Thymus (tissue), 11 donors: Measurements from ENCODE around the gene YPEL5. TPM values are rescaled to one million over a fixed set of nuclear protein-coding genes. Genes with fewer than 3 reads are reported as not detected.
A peak's percentile ranks its signal among the peaks of the same experiment; 100 is the strongest.
"Not testable (repeated sequence)": the region's sequence is repeated elsewhere in the genome, so short reads cannot be mapped to it uniquely, and the experiment has no call there.

ENCODE experiments used
- DNase-seq, 9 donors: peaks; one replicate each; pipeline ENCODE4 v3.0.0-alpha.2; 2013; ENCODE audit warnings: low spot score in 9 of 9, low read depth in 6 of 9, missing footprints in 1 of 9
- H3K27ac ChIP-seq, 2 donors: one replicate each; pipeline ENCODE4 v1.5.1; 2013; ENCODE audit warnings: control low read depth in 1 of 2, low read depth in 1 of 2, low read length in 1 of 2, mild to moderate bottlenecking in 1 of 2, moderate library complexity in 1 of 2
- H3K27me3 ChIP-seq, 2 donors: one replicate each; pipeline ENCODE4 v1.5.1; 2013; ENCODE audit warnings: low read length in 1 of 2; ENCODE audit not compliant: control insufficient read depth in 2 of 2, insufficient read depth in 1 of 2
- H3K36me3 ChIP-seq, 2 donors: one replicate each; pipeline ENCODE4 v1.5.1; 2013; ENCODE audit warnings: low read length in 1 of 2, mild to moderate bottlenecking in 1 of 2, moderate library complexity in 1 of 2; ENCODE audit not compliant: control insufficient read depth in 2 of 2, insufficient read depth in 2 of 2
- H3K4me1 ChIP-seq, 2 donors: one replicate each; pipeline ENCODE4 v1.5.1; 2013; ENCODE audit warnings: low read length in 2 of 2; ENCODE audit not compliant: control insufficient read depth in 2 of 2, insufficient read depth in 2 of 2
- H3K4me3 ChIP-seq, 2 donors: one replicate each; pipeline ENCODE4 v1.5.1; 2013; ENCODE audit warnings: low read length in 2 of 2, control low read depth in 1 of 2, mild to moderate bottlenecking in 1 of 2
- H3K9me3 ChIP-seq, 2 donors: one replicate each; pipeline ENCODE4 v1.5.1; 2013; ENCODE audit warnings: low read length in 1 of 2, mild to moderate bottlenecking in 1 of 2; ENCODE audit not compliant: control insufficient read depth in 2 of 2, insufficient read depth in 1 of 2
- WGBS: extraction: QIAGEN DNeasy Blood & Tissue Kit; methylation state at CpG from one replicate; pipeline ENCODE4 v1.1.7; 2013; 5-methylcytosine and 5-hydroxymethylcytosine counted together
- polyA plus RNA-seq: library from polyadenylated mRNA; stranded (reverse); fragments of 200-250 nt; gene quantifications from one replicate; pipeline ENCODE4 v1.2.3, GENCODE V29; 2013
- total RNA-seq: library from RNA; stranded (reverse); fragments of 120-200 nt; gene quantifications from one replicate; pipeline ENCODE4 v1.2.4, GENCODE V29; 2013
- donor health status: healthy.

Gene YPEL5
- total and polyA plus RNA-seq, 2 donors, result 77.3 to 133 TPM

GRCh38 chr2:30122362-30122761, 24.4 kb upstream of the YPEL5 start:
- Histone ChIP-seq H3K4me1 (no peaks in the 10 kb centered on the region), H3K4me3 (no peak overlapping the region), H3K27me3 (no peaks in the 10 kb centered on the region), H3K27ac (no peak overlapping the region), H3K9me3 (no peaks in the 10 kb centered on the region), H3K36me3 (no peaks in the 10 kb centered on the region)
- 96% methylated on average over 3 of the region's 3 CpGs for WGBS
- DNase-seq, result no peak

- H3K4me3 ChIP-seq, result no peak overlapping the region
- H3K27ac ChIP-seq, result no peak overlapping the region
- H3K36me3 ChIP-seq, result no peaks in the 10 kb centered on the region
- H3K9me3 ChIP-seq, result no peaks in the 10 kb centered on the region
- 96% methylated on average over 9 of the region's 9 CpGs for WGBS
- DNase-seq, result no peak
- no peaks in the 10 kb centered on the region for H3K4me1 ChIP-seq
- no peaks in the 10 kb centered on the region for H3K27me3 ChIP-seq
Observed at GRCh38 chr2:30127016-30127893, 19.6 kb upstream of the YPEL5 start.

- Histone ChIP-seq H3K9me3 (no peaks in the 10 kb centered on the region), H3K27ac (no peak overlapping the region), H3K4me3 (no peak overlapping the region), H3K4me1 (peaks cover 2% of the 10 kb centered on the region in 2 donors), H3K36me3 (no peaks in the 10 kb centered on the region), H3K27me3 (no peaks in the 10 kb centered on the region)
- 98% methylated on average over 5 of the region's 5 CpGs for whole genome bisulfite sequencing
- no peak for DNase-seq
Observed at GRCh38 chr2:30134582-30134981, 12.2 kb upstream of the YPEL5 start.

GRCh38 chr2:30135541-30135940, 11.3 kb upstream of the YPEL5 start:
- Histone ChIP-seq H3K27me3 (no peaks in the 10 kb centered on the region), H3K4me3 (no peak overlapping the region), H3K36me3 (no peaks in the 10 kb centered on the region), H3K27ac (no peak overlapping the region), H3K4me1 (peaks cover 2% of the 10 kb centered on the region in 2 donors), H3K9me3 (no peaks in the 10 kb centered on the region)
- no peak for DNase-seq
- 97% methylated on average over 3 of the region's 3 CpGs for WGBS

- Histone ChIP-seq H3K36me3 (no peaks in the 10 kb centered on the region), H3K27me3 (no peaks in the 10 kb centered on the region), H3K9me3 (no peaks in the 10 kb centered on the region), H3K4me3 (no peak overlapping the region), H3K4me1 (peaks cover 2% of the 10 kb centered on the region in 2 donors), H3K27ac (no peak overlapping the region)
- 91% methylated on average over 10 of the region's 10 CpGs for WGBS
- no peak for DNase-seq
Observed at GRCh38 chr2:30136764-30137444, 9.9 kb upstream of the YPEL5 start.

- Histone ChIP-seq H3K27ac (no peak overlapping the region), H3K9me3 (no peaks in the 10 kb centered on the region), H3K36me3 (no peaks in the 10 kb centered on the region), H3K4me1 (peaks cover 2 to 6% of the 10 kb centered on the region in 2 donors), H3K27me3 (no peaks in the 10 kb centered on the region), H3K4me3 (no peak overlapping the region)
- WGBS, result 42% methylated on average over 6 of the region's 6 CpGs
- peak in 1 of 9 donors; percentile 40 for DNase-seq
Observed at GRCh38 chr2:30139131-30139870, 7.5 kb upstream of the YPEL5 start.

- no peaks in the 10 kb centered on the region for H3K27me3 ChIP-seq
- no peak for DNase-seq
- no peak overlapping the region for H3K4me3 ChIP-seq
Observed at GRCh38 chr2:30141136-30141535, 5.7 kb upstream of the YPEL5 start.

GRCh38 chr2:30144260-30144659, 2.5 kb upstream of the YPEL5 start:
- peaks cover 2 to 5% of the 10 kb centered on the region in 2 donors for H3K36me3 ChIP-seq
- DNase-seq, result no peak
- no peaks in the 10 kb centered on the region for H3K9me3 ChIP-seq
- no peak overlapping the region for H3K27ac ChIP-seq
- 99% methylated on average over 1 of the region's 1 CpG for WGBS
- H3K4me1 ChIP-seq, result peaks cover 3 to 19% of the 10 kb centered on the region in 2 donors
- no peaks in the 10 kb centered on the region for H3K27me3 ChIP-seq
- H3K4me3 ChIP-seq, result no peak overlapping the region

More at GRCh38 chr2:30141136-30141535, 5.7 kb upstream of the YPEL5 start:
- no peak overlapping the region for H3K27ac ChIP-seq
- no peaks in the 10 kb centered on the region for H3K9me3 ChIP-seq
- H3K36me3 ChIP-seq, result no peaks in the 10 kb centered on the region
- peaks cover 2 to 16% of the 10 kb centered on the region in 2 donors for H3K4me1 ChIP-seq

- H3K27ac ChIP-seq, H3K27me3 ChIP-seq, H3K9me3 ChIP-seq, H3K4me3 ChIP-seq: not testable (repeated sequence)
- 84% methylated on average over 3 of the region's 3 CpGs for WGBS
- peak in 1 of 9 donors; percentile 43 for DNase-seq
- Histone ChIP-seq H3K4me1 (peaks cover 8 to 19% of the 10 kb centered on the region in 2 donors), H3K36me3 (peaks cover 2 to 12% of the 10 kb centered on the region in 2 donors)
Observed at GRCh38 chr2:30144951-30145350, 1.9 kb upstream of the YPEL5 start.
